Left colon (tissue), 2 donors: ENCODE results near the gene C19orf33. TPM values are rescaled to one million over a fixed set of nuclear protein-coding genes. Genes with fewer than 3 reads are reported as not detected.
A peak's percentile ranks its signal among the peaks of the same experiment; 100 is the strongest.
"Not testable (repeated sequence)": the region's sequence is repeated elsewhere in the genome, so short reads cannot be mapped to it uniquely, and the experiment has no call there.

Experiments used
- ATAC-seq: fragments of 200-7000 bp; cut with Tn5 transposase; one replicate; pipeline ENCODE4 v1.9.1; 2020; ENCODE audit warnings: mild to moderate bottlenecking, moderate library complexity
- DNase-seq, 2 donors: peaks; one replicate each; pipeline ENCODE4 v3.0.0-alpha.2; 2020
- intact Hi-C, 2 donors: fragments of 100-400 bp; cut with DNase I in 1 of 2; cut with micrococcal nuclease in 1 of 2; formaldehyde crosslinking; loops; one replicate each; pipeline versions ENCODE4 v1.11.2 to v1.14.0; 2022; cut with DNase I, micrococcal nuclease
- long read RNA-seq: library from polyadenylated mRNA; unstranded; transcript quantifications from one replicate; pipeline ENCODE4 v2.0.0, GENCODE V29; 2021
- total RNA-seq, 2 donors: library from RNA; stranded (reverse); fragmentation: NEBNext Ultra II Directional; extraction: Animal tissue kit (Norgen Biotek cat#: 25700); gene quantifications; one replicate each; pipeline ENCODE4 v1.2.1, GENCODE V29; 2021
- donor health status: DM: no; HTN: no; CAD: no.
- donor health status: DM: yes; HTN: yes; CAD: no.

C19orf33 gene
- 100 to 1,000 TPM; 276 to 333 TPM for total RNA-seq
- long read RNA-seq, transcript C19orf33-201 (4 exons, 467 nt) = major isoform, 62 of 84 reads
- long read RNA-seq, transcript C19orf33-202 (4 exons, 520 nt) = minor isoform, 13 of 84 reads
- long read RNA-seq, transcript C19orf33-203 (3 exons, 462 nt) = minor isoform, 7 of 84 reads
- long read RNA-seq, partial matches to known transcripts = 0 of 84 reads
- long read RNA-seq, other reads (novel, unspliced or antisense) = 1 of 84 reads

DNA sequence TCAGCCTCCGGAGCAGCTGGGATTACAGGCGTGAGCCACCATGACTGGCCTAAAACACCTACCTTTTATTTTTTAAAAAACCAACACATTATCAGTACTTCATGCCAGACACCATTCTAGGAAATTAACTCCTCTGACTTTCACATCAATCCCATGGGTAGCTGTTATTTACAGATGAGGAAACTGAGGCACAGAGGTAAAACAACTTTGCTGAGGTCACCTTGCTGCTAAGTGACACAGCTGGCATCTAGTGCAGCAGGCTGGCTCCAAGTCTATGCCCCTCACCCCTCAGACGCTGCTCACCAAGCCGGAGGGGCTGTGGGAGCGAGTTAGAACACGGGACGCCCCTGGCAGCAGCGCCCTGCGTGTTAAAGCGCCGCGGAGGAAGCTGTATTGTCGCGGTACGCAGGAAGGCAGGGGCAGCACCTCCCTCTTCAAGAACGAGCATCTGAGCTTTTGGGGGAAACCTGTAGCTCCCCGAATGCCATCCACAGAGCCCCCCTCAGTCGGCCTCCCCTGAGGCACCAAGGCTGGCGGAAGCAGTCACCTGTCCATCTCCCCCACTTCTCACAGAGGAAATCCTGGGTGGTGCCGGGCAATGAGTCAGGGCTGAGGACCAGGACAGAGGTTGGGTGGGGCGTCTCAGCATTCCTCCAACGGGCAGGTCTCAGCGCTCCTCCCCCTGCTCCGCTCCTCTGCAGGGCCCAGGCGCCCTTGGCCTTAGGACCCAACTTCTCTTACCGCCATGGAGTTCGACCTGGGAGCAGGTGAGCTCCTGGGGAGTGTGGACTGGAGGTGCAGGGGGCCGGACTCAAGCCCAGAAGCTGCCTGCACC, at the start of gene C19orf33:
TSS of gene C19orf33 (plus strand) at position 735 of the 835 bp plus-strand sequence. CDS start at position 746, 11 bp downstream.
- ATAC-seq = peak; percentile 73
- peak; percentile 88 to 95 for DNase-seq
- intact Hi-C loops = no loop called here

DNA sequence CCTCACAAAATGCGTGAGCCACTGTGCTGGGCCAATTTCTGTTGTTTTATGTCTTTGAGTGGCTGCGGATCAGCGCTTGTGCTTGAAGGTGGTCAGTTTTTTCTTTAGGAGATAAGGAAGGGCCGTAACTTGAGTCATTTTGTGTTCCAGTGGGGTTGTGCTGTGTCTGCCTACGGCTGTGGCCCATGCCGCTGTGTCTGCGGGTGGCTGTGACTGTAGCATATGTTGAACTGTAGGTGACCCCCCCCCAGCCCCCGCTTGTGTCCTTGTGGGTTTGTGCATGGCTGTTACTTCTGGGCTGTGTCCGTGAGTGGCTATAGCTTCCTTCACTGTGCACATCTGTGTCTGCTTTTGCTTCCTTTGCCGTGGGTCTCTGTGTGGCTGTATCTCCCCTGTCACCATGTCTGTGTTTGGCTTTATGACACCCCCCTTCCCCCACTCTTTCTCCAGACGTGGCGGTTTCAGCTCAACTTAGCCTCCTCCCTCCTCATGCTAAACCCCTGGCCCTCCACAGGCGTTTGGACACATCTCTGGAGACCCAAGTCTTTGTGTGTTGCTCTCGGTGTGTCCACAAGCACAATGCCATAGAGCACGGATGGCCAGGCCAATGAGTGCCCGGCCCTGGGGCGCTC, 48.6 kb upstream of the C19orf33 start:
- no peak for DNase-seq
- intact Hi-C loops = loop anchor here in 1 of 2 donors (10.0 kb wide), 1 partner anchor 69 kb away; no protein-coding TSS in a partner anchor
- ATAC-seq = no peak

DNA sequence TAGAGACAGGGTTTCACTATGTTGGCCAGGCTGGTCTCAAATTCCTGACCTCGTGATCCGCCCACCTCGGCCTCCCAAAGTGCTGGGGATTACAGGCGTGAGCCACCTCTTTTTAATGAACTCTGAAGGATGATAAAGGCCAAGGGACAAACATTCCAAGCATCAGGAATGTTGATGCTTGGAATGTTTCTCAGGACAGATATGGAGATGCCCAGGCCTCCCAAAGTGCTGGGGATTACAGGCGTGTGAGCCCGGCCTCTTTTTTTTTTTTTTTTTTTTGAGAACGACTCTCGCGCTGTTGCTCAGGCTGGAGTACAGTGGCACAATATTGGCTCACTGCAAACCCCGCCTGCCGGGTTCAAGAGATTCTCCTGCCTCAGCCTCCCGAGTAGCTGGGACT, 42.1 kb upstream of the C19orf33 start:
- ATAC-seq, DNase-seq, intact Hi-C loops: not testable (repeated sequence)

DNA sequence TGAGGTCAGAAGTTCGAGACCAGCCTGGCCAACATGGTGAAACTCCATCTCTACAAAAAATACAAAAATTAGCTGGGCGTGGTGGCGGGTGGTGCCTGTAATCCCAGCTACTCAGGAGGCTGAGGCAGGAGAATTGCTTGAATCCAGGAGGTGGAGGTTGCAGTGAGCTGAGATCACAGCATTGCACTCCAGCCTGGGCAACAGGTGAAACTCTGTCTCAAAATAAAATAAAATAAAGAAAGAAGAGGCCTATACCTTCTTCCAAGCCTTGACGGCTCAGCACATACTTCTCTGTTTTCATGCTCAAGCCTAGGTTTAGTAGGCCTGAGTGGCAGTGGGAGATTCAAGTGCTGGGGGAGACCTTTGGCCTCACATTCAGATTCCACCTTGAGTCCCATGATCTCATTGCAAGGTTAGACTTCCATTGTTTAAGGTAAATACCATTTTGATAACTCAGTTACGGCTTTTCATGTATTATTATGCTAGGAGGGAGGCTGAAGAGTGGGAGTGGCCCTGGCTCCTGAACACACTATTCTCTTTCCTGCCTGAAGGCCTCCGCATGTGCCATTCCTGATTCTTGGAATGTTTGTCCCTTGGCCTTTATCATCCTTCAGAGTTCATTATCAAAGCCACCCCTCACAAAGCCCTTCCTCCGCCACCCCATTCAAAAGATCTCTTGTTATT, 41.3 kb upstream of the C19orf33 start:
- DNase-seq (no peak), ATAC-seq (no peak)

DNA sequence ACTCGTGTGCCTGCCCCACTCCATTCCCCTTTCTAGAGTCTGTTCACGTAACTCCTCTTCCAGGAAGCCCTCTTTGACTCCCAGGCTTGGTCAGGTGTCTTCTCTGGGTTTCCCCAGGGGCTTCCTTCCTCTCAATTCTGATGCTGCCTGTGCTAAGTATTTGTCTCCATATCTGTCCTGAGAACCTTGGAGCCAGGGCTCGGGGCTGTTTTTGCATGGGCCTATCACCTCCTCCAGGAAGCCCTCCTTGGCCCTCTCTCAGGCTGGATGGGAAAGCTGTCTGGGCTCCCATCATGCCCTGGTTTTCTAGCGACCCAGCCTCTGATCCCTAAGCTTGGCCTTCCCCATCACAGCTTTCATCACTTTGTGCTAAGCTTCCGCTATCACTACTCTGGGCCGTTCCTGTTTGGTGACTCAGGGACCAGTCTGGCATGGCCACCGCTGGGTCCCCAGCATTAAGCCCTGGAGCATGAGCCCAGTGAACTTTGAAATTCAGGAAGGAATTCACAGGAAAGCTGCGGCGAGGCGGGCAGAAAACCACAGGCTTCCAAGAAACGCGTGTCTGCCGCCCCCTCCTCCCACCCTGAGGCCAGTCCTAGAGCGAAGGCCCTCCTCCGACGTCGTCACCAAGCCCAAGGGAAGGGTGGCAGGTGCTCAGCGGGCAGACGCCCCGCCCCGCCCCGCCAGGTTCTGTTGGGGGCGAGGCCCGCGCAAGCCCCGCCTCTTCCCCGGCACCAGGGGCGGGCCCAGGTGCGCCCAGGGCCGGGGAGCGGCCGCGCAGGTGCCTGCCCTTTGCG, 40.2 kb upstream of the C19orf33 start:
- ATAC-seq (peak; percentile 76), DNase-seq (peak; percentile 91 to 94)
- intact Hi-C loops = no loop called here

More for the DNA sequence above, 41.3 kb upstream of the C19orf33 start:
- intact Hi-C loops = no loop called here

DNA sequence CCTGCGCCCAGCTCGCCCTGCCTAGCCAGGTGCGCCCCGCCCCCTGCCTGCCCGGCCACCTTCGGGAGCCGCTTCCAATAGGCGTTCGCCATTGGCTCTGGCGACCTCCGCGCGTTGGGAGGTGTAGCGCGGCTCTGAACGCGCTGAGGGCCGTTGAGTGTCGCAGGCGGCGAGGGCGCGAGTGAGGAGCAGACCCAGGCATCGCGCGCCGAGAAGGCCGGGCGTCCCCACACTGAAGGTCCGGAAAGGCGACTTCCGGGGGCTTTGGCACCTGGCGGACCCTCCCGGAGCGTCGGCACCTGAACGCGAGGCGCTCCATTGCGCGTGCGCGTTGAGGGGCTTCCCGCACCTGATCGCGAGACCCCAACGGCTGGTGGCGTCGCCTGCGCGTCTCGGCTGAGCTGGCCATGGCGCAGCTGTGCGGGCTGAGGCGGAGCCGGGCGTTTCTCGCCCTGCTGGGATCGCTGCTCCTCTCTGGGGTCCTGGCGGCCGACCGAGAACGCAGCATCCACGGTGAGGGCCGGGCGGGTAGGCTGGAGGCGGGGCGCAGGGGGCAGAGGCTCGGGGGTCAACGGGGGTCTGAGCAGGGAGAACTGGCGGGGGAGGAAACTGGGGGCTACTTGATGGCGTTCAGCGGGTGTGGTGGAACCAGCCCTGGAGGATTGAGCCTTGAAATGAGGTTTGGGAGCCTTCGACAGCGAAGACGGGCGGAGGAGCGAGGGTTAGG, 39.4 kb upstream of the C19orf33 start, which contains the start of gene SPINT2:
TSS of gene SPINT2 (plus strand) at position 88 of the 727 bp plus-strand sequence. CDS start at position 408, 320 bp downstream.
- no peak for DNase-seq
- intact Hi-C loops = no loop called here
- ATAC-seq = peak; percentile 11

DNA sequence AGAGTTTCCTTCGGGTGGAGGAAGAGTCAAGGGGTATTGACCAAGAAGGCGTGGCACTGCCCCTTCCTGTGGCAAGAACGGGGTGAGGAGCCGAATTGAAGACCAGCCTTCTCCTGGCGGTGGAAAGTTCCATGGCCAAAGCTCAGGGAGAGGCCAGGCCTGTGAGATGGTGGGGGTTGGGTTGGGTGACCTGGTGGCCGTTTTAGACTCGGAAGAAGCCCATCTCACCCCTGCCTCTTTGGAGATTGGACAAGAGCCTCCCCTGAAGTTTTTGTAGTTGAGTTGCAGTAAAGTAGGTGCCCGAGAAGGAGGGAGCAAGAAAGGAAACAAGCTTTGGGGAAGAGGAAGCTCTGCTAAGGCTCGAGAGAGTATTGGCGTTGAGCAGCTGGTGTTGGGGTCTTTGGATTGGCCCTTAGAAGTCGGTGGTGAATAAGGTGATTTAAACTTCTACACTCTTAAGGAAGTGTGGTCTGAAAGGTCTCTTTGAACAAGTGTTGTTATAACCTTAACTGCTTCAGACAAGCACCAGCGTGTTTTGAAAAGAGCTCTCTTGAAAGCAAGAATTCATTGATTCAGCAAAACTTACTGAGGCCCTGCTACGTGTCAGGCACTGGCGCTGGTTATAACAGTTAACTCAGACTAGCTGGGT, 38.7 kb upstream of the C19orf33 start:
- ATAC-seq = peak; percentile 36
- DNase-seq = peak; percentile 60 to 63
- intact Hi-C loops = no loop called here

DNA sequence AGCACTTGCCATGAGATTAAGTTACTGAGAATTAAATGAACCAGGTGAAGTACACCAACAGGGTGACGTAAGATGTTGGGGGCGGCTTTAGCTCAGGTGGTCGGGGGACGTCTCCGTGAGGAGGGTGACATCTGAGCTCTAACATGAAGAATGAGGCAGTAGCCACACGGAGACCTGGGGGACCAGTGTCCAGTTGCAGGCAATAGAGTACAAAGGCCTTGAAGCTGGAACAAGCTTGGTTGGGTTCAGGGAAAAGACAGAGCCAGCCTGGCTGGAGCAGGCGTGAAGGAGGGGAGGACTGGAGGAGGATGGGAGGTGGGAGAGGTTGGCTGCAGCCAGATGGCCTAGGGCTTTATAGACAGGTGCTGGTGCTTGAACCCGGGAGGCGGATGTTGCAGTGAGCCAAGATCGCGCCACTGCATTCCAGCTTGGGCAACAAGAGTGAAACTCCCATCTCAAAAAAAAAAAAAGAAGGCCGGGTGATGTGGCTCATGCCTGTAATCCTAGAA, 38.1 kb upstream of the C19orf33 start:
- peak; percentile 28 to 54 for DNase-seq
- intact Hi-C loops = no loop called here
- ATAC-seq = peak; percentile 2

DNA sequence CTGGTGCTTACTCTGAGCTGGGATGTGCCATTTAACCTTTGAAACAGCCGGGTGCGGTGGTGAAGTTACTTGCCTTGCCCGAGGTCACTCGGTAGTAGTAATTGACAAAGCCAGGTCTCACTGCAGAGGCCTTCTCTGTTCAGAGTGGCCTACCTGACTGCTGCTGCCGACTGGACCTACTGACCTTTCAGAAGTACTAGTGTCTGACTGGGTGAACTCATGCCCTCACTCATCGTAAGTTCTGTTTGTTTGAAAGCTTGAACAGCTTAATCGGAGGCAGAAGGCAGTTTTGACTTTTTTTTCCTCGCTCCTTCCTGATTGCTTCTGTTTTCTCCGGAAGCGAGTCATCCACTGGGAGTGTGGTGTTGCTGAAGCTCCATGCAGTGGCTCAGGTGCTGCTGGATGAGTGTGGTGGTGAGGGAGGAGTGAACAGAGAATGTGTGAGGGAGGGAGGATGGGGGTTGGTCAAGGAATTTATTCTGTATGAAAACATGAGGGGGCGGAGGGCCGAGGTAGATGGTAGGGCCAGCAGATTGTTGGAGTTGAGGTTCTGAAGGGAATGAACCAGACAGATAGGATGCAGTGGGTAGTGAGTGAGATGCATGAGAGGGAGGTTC, 37.0 kb upstream of the C19orf33 start:
- ATAC-seq = peak; percentile 26
- intact Hi-C loops = no loop called here
- peak; percentile 60 for DNase-seq

DNA sequence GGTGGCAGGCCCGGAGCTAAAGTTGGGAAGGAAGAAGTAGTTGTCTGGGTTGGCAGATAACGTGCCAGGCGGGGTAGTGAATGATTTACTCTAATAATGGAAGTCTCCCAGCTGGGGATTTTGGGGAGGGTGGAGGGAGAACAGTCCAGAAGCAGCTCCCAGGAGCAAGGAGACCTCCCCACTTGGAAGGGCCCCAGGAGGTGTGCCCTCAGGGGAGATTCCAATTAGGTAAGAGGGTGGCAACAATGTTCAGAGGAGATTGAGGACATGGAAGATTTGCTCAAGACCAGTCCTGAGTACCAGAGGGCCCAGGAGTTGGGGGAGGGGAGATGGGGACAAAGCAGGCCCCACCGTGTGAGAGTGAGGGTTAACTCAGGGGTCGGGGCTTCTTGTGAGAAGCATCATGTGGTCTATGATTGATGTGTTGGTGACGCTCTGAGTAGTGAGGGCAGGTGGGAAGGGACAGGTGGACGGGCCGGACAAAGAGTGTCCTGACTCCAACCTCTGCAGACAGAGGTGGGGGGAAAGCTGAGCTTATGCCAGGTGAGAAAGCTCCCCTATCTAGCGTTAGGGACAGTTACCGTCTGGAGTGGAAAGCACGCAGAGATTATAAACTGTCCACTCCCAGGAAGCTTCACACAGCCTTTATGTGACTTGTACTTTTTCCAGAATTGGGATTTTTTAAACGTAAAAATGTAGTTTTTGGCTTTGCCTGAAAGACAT, 36.1 kb upstream of the C19orf33 start:
- DNase-seq (peak; percentile 48 to 68), ATAC-seq (peak; percentile 1)

DNA sequence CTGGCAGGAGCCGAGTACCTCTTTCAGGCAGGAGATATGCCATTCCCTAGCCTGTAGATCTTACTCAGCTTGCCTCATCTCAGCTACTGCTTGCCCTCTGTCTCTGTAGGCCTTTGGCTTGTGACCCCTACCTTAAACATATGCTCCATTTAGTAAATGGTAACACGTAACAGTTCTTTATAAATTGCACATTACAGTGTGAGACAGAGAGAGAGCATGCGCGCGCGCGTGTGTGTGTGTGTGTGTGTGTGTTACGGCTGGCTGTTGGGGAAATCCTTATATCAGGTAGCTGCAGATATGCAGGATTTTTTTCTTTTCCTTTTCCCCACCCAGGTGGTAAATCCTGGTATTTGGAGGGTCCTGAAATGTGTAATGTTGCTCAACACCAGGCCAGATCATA, 35.5 kb upstream of the C19orf33 start:
- intact Hi-C loops = no loop called here
- DNase-seq (peak in 1 of 2 donors; percentile 52), ATAC-seq (no peak)

More for the DNA sequence above, 36.1 kb upstream of the C19orf33 start:
- intact Hi-C loops = no loop called here

DNA sequence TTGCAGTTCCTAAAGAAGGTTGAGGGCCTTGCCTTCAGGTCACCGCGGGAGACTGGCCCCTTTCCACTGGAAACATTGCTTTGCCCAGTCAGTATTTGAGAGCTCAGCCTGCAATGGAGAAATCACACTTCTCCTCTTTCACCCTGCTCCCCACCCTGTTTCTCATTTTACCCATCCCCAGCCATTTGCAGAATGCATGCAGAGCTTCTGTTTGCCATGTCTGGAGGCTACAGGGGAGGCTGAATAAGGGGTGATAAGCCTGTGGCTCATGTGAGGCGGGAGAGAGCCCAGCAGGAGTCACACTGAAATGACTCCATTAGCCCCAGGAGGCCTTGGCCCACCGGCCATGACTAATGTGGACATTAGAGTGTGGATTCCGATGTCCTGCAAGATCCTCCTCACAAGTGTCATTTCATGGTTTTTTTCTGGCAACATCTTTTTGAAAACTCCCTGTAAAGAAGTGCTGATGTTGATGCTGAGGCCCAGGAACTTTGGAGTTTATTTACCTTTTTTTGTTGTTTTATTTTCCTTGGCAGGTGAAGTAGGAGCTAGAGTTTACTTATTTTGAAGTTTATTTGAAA, 33.4 kb upstream of the C19orf33 start:
- intact Hi-C loops = no loop called here
- DNase-seq (peak in 1 of 2 donors; percentile 4), ATAC-seq (no peak)

DNA sequence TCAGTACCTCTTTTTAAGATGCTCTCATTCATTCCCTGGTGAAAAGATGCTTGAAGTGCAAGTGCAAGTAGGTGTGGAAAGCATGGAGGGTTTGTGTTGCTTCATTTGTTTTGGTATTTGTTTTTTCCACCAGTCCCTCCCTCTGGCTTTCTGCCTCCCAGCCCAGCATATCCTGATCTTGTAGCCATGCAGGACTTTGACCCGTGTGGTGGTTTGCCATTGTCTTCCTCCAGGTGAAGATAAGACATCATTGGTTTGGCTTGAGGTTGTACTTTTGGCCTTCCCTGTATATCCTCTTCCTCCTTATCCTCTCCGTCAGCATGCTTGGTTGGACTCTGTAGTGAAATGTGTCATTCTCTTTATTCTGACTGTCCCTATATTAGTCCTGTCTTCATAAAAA, 30.6 kb upstream of the C19orf33 start:
- peak; percentile 90 for ATAC-seq
- peak; percentile 74 to 91 for DNase-seq
- intact Hi-C loops = no loop called here

DNA sequence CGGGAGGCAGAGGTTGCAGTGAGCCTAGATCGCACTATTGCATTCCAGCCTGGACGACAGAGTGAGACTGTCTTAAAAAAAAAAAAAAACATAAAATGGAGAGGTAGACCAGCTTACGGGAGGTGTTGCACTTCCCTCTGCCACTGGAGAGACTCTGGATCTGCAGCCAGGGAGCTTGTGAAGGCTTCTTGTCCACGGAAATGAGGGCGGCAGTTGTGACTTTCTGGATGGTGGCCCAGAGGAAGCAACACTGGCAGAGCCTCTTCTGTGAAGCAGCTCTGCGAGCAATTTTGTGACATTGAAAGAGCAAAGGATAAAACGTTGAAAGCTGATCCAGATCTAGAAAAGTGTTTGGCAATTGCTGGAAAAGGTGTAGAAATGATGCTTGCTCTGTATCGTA, 29.3 kb upstream of the C19orf33 start:
- peak; percentile 45 to 70 for DNase-seq
- intact Hi-C loops = no loop called here
- peak; percentile 45 for ATAC-seq

DNA sequence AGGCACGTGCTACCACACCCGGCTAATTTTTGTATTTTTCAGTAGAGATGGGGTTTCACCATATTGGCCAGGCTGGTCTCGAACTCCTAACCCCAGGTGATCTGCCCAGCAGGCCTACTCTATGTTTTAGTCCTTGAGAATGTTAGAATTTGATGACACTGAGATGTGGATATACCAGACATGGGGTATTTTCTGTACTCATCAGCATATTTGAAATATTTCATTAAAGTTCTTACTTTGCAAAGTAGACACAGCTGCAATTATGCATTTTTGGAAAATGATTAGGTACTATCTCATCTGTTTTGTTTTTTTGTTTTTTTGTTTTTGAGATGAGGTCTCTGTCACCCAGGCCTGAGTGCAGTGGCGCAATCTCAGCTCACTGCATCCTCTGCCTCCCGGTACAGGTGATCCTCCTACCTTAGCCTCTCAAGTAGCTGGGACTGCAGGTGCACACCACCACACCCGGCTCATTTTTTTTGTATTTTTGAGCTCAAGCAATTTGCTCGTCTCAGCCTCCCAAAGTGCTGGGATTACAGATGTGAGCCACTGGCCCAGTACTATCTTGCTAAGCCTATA, 27.0 kb upstream of the C19orf33 start:
- no peak for ATAC-seq
- intact Hi-C loops = no loop called here
- no peak for DNase-seq
